Upper lobe of left lung (tissue), 6 donors: Measurements from ENCODE around the gene OXCT1. TPM values are rescaled to one million over a fixed set of nuclear protein-coding genes. Genes with fewer than 3 reads are reported as not detected.

ENCODE experiments used
- ATAC-seq, 2 donors: fragments of 200-7000 bp; cut with Tn5 transposase; one replicate each; pipeline ENCODE4 v1.9.1; 2022; ENCODE audit warnings: mild to moderate bottlenecking in 2 of 2, moderate library complexity in 2 of 2; ENCODE audit not compliant: low FRiP score in 2 of 2
- DNase-seq, 2 donors: peaks; one replicate each; pipeline ENCODE4 v3.0.0-alpha.2; 2019 to 2020
- H3K27ac ChIP-seq, 4 donors: fragments of 200-600 bp; sonication (generic); one replicate each; pipeline ENCODE4 v1.5.1; 2016 to 2019
- H3K27me3 ChIP-seq, 4 donors: fragments of 200-600 bp; sonication (generic); one replicate each; pipeline ENCODE4 v1.5.1; 2017 to 2019
- H3K36me3 ChIP-seq, 4 donors: fragments of 200-600 bp; sonication (generic); one replicate each; pipeline ENCODE4 v1.5.1; 2016 to 2019
- H3K4me1 ChIP-seq, 4 donors: fragments of 200-600 bp; sonication (generic); one replicate each; pipeline ENCODE4 v1.5.1; 2018 to 2019
- H3K4me3 ChIP-seq, 4 donors: fragments of 200-600 bp; sonication (generic); one replicate each; pipeline ENCODE4 v1.5.1; 2017 to 2019; ENCODE audit warnings: mild to moderate bottlenecking in 2 of 4, moderate library complexity in 1 of 4
- H3K9me3 ChIP-seq, 4 donors: fragments of 200-600 bp; sonication (generic); one replicate each; pipeline ENCODE4 v1.5.1; 2018 to 2019
- CTCF ChIP-seq, 6 experiments: fragments of 450-650 bp in 4 of 6; fragments of 200-600 bp in 2 of 6; sonication (generic) in 2 of 6; IDR thresholded peaks; one replicate each; pipeline ENCODE4 v1.5.1; 2016 to 2019; ENCODE audit warnings: antibody characterized with exemption in 6 of 6
- EP300 ChIP-seq, 4 donors: sonication (generic); formaldehyde crosslinking; IDR thresholded peaks; one replicate each; pipeline ENCODE4 v1.5.1; 2017; ENCODE audit warnings: antibody characterized with exemption in 4 of 4, control low read depth in 2 of 4
- POLR2A ChIP-seq, 4 donors: fragments of 450-650 bp; IDR thresholded peaks; one replicate each; pipeline ENCODE4 v1.5.1; 2016 to 2017; ENCODE audit warnings: antibody characterized with exemption in 4 of 4, mild to moderate bottlenecking in 2 of 4
- POLR2AphosphoS5 ChIP-seq, 2 donors: sonication (generic); formaldehyde crosslinking; IDR thresholded peaks; one replicate each; pipeline ENCODE4 v1.5.1; 2017; ENCODE audit warnings: antibody characterized with exemption in 2 of 2
- WGBS, 2 donors: methylation state at CpG; one replicate each; pipeline ENCODE4 v1.1.5; 2017 to 2018; 5-methylcytosine and 5-hydroxymethylcytosine counted together
- total RNA-seq, 6 donors: library from RNA; depleted of rRNA in 4 of 6; stranded (reverse); fragments of >200 nt in 4 of 6; gene quantifications; one replicate each; pipeline versions ENCODE4 v1.1.0 to v1.2.1, GENCODE V29; 2016 to 2021
- donor health status: DM: no; HTN: no; CAD: no; lungs with moderate emphysema.
- donor health status: DM: no; HTN: yes; CAD: no; lungs with severe emphysema.

Gene OXCT1
- total RNA-seq, 6 donors from 2014 or later, result 6.4 to 16.3 (median 12.1) TPM

- H3K4me3 ChIP-seq, result no peak overlapping the region
- TF ChIP-seq CTCF (IDR thresholded peaks at IDR 0.05), result no peak
- no peak for TF ChIP-seq POLR2A (IDR thresholded peaks at IDR 0.05)
- TF ChIP-seq POLR2AphosphoS5 (IDR thresholded peaks at IDR 0.05), result no peak
- TF ChIP-seq EP300 (IDR thresholded peaks at IDR 0.05), result no peak
- H3K27me3 ChIP-seq, result no peaks in the 10 kb centered on the region
- 96 to 98% methylated on average over 3 of the region's 3 CpGs for WGBS, 2 donors
- DNase-seq (no peak), ATAC-seq (no peak)
- H3K36me3 ChIP-seq, result peaks cover 0 to 13% (median 2%) of the 10 kb centered on the region in 4 donors
- H3K9me3 ChIP-seq, result no peaks in the 10 kb centered on the region
- H3K4me1 ChIP-seq, result no peaks in the 10 kb centered on the region
- no peak overlapping the region for H3K27ac ChIP-seq
Measured at GRCh38 chr5:41837793-41838192, 32.4 kb downstream of the OXCT1 start.

DNA sequence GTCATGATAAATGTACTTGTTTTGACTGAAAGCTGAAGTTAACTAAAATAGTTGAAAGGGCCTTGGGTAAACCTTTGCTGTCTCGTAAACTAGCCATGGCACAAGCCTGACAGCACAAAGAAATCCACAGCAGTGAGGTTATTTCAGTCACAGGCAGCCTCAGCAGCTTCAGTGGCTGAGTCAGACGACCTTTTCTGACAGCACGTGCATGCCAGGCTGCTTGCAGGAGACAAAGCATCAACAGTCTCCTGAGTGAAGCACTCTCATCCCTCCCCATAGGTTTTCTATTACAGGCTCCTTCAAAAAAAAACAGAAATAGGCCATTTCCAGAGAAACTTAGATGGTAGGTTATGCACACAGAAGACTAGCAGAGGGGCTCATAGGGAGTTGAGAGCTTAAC lies 34.6 kb downstream of the OXCT1 start:
- TF ChIP-seq CTCF (IDR thresholded peaks at IDR 0.05) (no peak), EP300 (IDR thresholded peaks at IDR 0.05) (no peak), POLR2A (IDR thresholded peaks at IDR 0.05) (no peak), POLR2AphosphoS5 (IDR thresholded peaks at IDR 0.05) (no peak)
- peak in 1 of 2 donors; percentile 31 for ATAC-seq
- Histone ChIP-seq H3K9me3 (no peaks in the 10 kb centered on the region), H3K4me1 (no peaks in the 10 kb centered on the region), H3K4me3 (no peak overlapping the region), H3K36me3 (peaks cover 0 to 22% (median 6%) of the 10 kb centered on the region in 4 donors), H3K27me3 (no peaks in the 10 kb centered on the region), H3K27ac (no peak overlapping the region)
- no peak for DNase-seq
- WGBS, 2 donors, result 71 to 75% methylated on average over 3 of the region's 3 CpGs

GRCh38 chr5:41834506-41834905 lies 35.7 kb downstream of the OXCT1 start:
- no peaks in the 10 kb centered on the region for H3K9me3 ChIP-seq
- H3K36me3 ChIP-seq, result peaks cover 0 to 22% (median 6%) of the 10 kb centered on the region in 4 donors
- no peak for TF ChIP-seq POLR2AphosphoS5 (IDR thresholded peaks at IDR 0.05)
- no peak for TF ChIP-seq CTCF (IDR thresholded peaks at IDR 0.05)
- 68 to 72% methylated on average over 1 of the region's 1 CpG for WGBS, 2 donors
- ATAC-seq (no peak), DNase-seq (no peak)
- no peak overlapping the region for H3K27ac ChIP-seq
- no peak overlapping the region for H3K4me3 ChIP-seq
- no peaks in the 10 kb centered on the region for H3K4me1 ChIP-seq
- H3K27me3 ChIP-seq, result no peaks in the 10 kb centered on the region

- H3K4me1 ChIP-seq, result no peaks in the 10 kb centered on the region
- no peaks in the 10 kb centered on the region for H3K27me3 ChIP-seq
- ATAC-seq, result no peak
- no peak for DNase-seq
- peaks cover 0 to 13% (median 4%) of the 10 kb centered on the region in 4 donors for H3K36me3 ChIP-seq
- H3K27ac ChIP-seq, result no peak overlapping the region
- TF ChIP-seq POLR2A (IDR thresholded peaks at IDR 0.05), result no peak
- TF ChIP-seq CTCF (IDR thresholded peaks at IDR 0.05), result no peak
- TF ChIP-seq EP300 (IDR thresholded peaks at IDR 0.05), result no peak
- WGBS, 2 donors, result 93 to 97% methylated on average over 3 of the region's 3 CpGs
- H3K9me3 ChIP-seq, result no peaks in the 10 kb centered on the region
- no peak overlapping the region for H3K4me3 ChIP-seq
Measured at GRCh38 chr5:41832430-41832829, 37.8 kb downstream of the OXCT1 start.

- Histone ChIP-seq H3K4me3 (no peak overlapping the region), H3K27ac (no peak overlapping the region), H3K9me3 (no peaks in the 10 kb centered on the region), H3K4me1 (no peaks in the 10 kb centered on the region), H3K27me3 (no peaks in the 10 kb centered on the region), H3K36me3 (peaks cover 0 to 13% (median 4%) of the 10 kb centered on the region in 4 donors)
- no peak for ATAC-seq
- TF ChIP-seq CTCF (IDR thresholded peaks at IDR 0.05) (no peak), POLR2A (IDR thresholded peaks at IDR 0.05) (no peak), POLR2AphosphoS5 (IDR thresholded peaks at IDR 0.05) (no peak), EP300 (IDR thresholded peaks at IDR 0.05) (no peak)
- WGBS, 2 donors, result 88 to 92% methylated on average over 3 of the region's 3 CpGs
- no peak for DNase-seq
Measured at GRCh38 chr5:41831155-41831554, 39.1 kb downstream of the OXCT1 start.
